Endothelial cell (in vitro differentiated cells): ENCODE results near the gene MSTN. TPM values are rescaled to one million over a fixed set of nuclear protein-coding genes. Genes with fewer than 3 reads are reported as not detected.

Experiments used
- DNase-seq: peaks from one replicate; pipeline ENCODE4 v3.0.0; 2021; ENCODE audit warnings: low spot score
- H3K27ac Mint-ChIP-seq: one replicate; pipeline ENCODE4 v1.8.0; 2021; ENCODE audit warnings: mixed read lengths, inconsistent platforms; ENCODE audit not compliant: unreplicated experiment
- H3K27me3 Mint-ChIP-seq: one replicate; pipeline ENCODE4 v1.8.0; 2021; ENCODE audit warnings: mild to moderate bottlenecking, moderate library complexity, mixed read lengths, inconsistent platforms; ENCODE audit not compliant: unreplicated experiment
- H3K36me3 Mint-ChIP-seq: one replicate; pipeline ENCODE4 v1.8.0; 2021; ENCODE audit warnings: mild to moderate bottlenecking, low read depth, mixed read lengths, inconsistent platforms; ENCODE audit not compliant: unreplicated experiment
- H3K4me1 Mint-ChIP-seq: one replicate; pipeline ENCODE4 v1.8.0; 2021; ENCODE audit warnings: mild to moderate bottlenecking, mixed read lengths, inconsistent platforms; ENCODE audit not compliant: unreplicated experiment
- H3K4me3 Mint-ChIP-seq: one replicate; pipeline ENCODE4 v1.8.0; 2021; ENCODE audit warnings: mild to moderate bottlenecking, mixed read lengths, inconsistent platforms; ENCODE audit not compliant: unreplicated experiment
- H3K9me3 Mint-ChIP-seq: one replicate; pipeline ENCODE4 v1.8.0; 2021; ENCODE audit warnings: mixed read lengths, inconsistent platforms; ENCODE audit not compliant: unreplicated experiment
- CTCF ChIP-seq: fragments of 200-600 bp; sonication (generic); IDR thresholded peaks from one replicate; pipeline ENCODE4 v1.5.0; 2021; ENCODE audit warnings: antibody characterized with exemption; ENCODE audit not compliant: unreplicated experiment
- total RNA-seq: library from RNA; stranded (reverse); fragmentation: NEBNext Ultra II Directional; extraction: Animal tissue kit (Norgen Biotek cat#: 25700); gene quantifications from one replicate; pipeline ENCODE4 v1.2.1, GENCODE V29; 2021; ENCODE audit not compliant: unreplicated experiment

MSTN gene
- total RNA-seq, 1 donor from 2014 or later = 0.13 TPM

- Mint-ChIP-seq H3K27ac (no peak overlapping the region), H3K9me3 (no peaks in the 10 kb centered on the region), H3K36me3 (peaks cover 1% of the 10 kb centered on the region), H3K4me3 (no peak overlapping the region), H3K4me1 (peaks cover 5% of the 10 kb centered on the region), H3K27me3 (peaks cover 2% of the 10 kb centered on the region)
- DNase-seq = no peak
- no peak for TF ChIP-seq CTCF
These were observed 44.3 kb upstream of the MSTN start for GRCh38 chr2:190106783-190107182.

GRCh38 chr2:190105554-190105953 is 43.0 kb upstream of the MSTN start:
- H3K36me3 Mint-ChIP-seq = peaks cover 3% of the 10 kb centered on the region
- H3K27me3 Mint-ChIP-seq = peaks cover 3% of the 10 kb centered on the region
- H3K4me1 Mint-ChIP-seq = peaks cover 3% of the 10 kb centered on the region
- no peak for DNase-seq
- H3K9me3 Mint-ChIP-seq = no peaks in the 10 kb centered on the region
- no peak overlapping the region for H3K4me3 Mint-ChIP-seq
- peak overlapping the region; percentile 0 for H3K27ac Mint-ChIP-seq
- no peak for TF ChIP-seq CTCF

DNA sequence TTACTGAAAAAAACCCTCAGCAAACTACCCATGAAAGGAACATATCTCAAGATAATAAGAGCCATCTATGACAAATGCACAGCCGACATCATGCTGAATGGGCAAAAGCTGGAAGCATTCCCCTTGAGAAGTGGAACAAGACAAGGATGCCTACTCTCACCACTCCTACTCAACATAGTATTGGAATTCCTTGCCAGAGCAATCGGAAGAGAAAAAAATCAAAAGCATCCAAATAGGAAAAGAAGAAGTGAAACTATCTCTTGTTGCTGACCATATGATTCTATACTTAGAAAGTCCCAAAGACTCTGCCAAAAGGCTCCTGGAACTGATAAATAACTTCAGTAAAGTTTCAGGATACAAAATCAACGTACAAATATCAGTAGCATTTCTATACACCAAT is 40.6 kb upstream of the MSTN start:
- DNase-seq = no peak
- H3K27ac Mint-ChIP-seq = no peak overlapping the region
- peaks cover 3% of the 10 kb centered on the region for H3K36me3 Mint-ChIP-seq
- no peaks in the 10 kb centered on the region for H3K9me3 Mint-ChIP-seq
- no peak for TF ChIP-seq CTCF
- H3K4me3 Mint-ChIP-seq = no peak overlapping the region
- H3K27me3 Mint-ChIP-seq = peaks cover 2% of the 10 kb centered on the region
- H3K4me1 Mint-ChIP-seq = no peaks in the 10 kb centered on the region

- Mint-ChIP-seq H3K4me1 (no peaks in the 10 kb centered on the region), H3K9me3 (no peaks in the 10 kb centered on the region), H3K36me3 (peaks cover 3% of the 10 kb centered on the region), H3K4me3 (no peak overlapping the region), H3K27me3 (peaks cover 2% of the 10 kb centered on the region), H3K27ac (no peak overlapping the region)
- TF ChIP-seq CTCF = no peak
- DNase-seq = no peak
These were observed 37.6 kb upstream of the MSTN start for GRCh38 chr2:190099890-190100697.

DNA sequence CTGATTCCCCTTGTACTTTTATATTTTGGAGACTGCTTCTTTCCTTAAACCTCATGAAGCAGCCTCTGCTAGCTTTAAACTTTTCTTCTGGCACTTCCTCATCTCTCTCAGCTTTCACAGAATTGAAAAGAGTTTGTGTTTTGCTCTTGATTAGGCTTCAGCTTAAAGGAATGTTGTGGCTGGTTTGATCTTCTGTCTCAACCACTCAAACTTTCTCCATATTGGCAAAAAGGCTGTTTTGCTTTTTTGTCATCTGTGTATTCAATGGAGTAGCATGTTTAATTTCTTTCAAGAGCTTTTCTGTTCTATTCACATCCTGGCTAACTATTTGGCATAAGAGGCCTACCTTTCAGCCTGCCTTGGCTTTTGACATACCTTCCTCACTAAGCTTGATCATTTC is 36.3 kb upstream of the MSTN start:
- Mint-ChIP-seq H3K27me3 (peaks cover 2% of the 10 kb centered on the region), H3K36me3 (peaks cover 3% of the 10 kb centered on the region)
- no peak for TF ChIP-seq CTCF

More for the DNA sequence above, 36.3 kb upstream of the MSTN start:
- H3K4me1 Mint-ChIP-seq = no peaks in the 10 kb centered on the region
- no peak overlapping the region for H3K4me3 Mint-ChIP-seq
- no peak overlapping the region for H3K27ac Mint-ChIP-seq
- H3K9me3 Mint-ChIP-seq = no peaks in the 10 kb centered on the region
- no peak for DNase-seq
